ENCODE results near the gene NOTUM.
A peak's percentile ranks its signal among the peaks of the same experiment; 100 is the strongest.

Gene NOTUM

GRCh38 chr17:81998691-81999438 lies 37.9 kb upstream of the NOTUM start:
- H2BK5ac ChIP-seq (ENCODE audit: low read length) = no peak overlapping the region
- no peak for DNase-seq (ENCODE audit: low spot score)
- H3K4me3 ChIP-seq (ENCODE audit: low read length in 2 of 2) = no peak overlapping the region
- peaks cover 18% of the 10 kb centered on the region for H3K79me1 ChIP-seq (ENCODE audit: low read depth, low read length)
- H3K14ac ChIP-seq (ENCODE audit: low read length) = no peak overlapping the region
- no peak overlapping the region for H2BK120ac ChIP-seq (ENCODE audit: low read depth, low read length)
- no peak overlapping the region for H3K4me2 ChIP-seq (ENCODE audit: insufficient read depth, low read length, poor library complexity, severe bottlenecking)
- H2BK15ac ChIP-seq (ENCODE audit: low read length) = no peak overlapping the region
- H3K9me3 ChIP-seq (replicated peaks in 1 of 2; ENCODE audit: control insufficient read depth in 2 of 2, insufficient read depth in 1 of 2, low read depth in 1 of 2, low read length in 2 of 2) = no peaks in the 10 kb centered on the region
- H3K4me1 ChIP-seq (ENCODE audit: control insufficient read depth in 2 of 2, insufficient read depth in 1 of 2, low read depth in 1 of 2, low read length in 2 of 2) = peaks cover 11% of the 10 kb centered on the region in 2 donors
- H3K4ac ChIP-seq (ENCODE audit: low read length) = no peak overlapping the region
- no CpG with 5 or more reads among the region's 14 CpGs for WGBS, 2 donors (ENCODE audit: extremely low coverage in 2 of 2, insufficient read length in 2 of 2, insufficient replicate concordance in 1 of 2)
- H3K27ac ChIP-seq (replicated peaks; ENCODE audit: low read length) = no peak overlapping the region
- no peak overlapping the region for H3K9ac ChIP-seq (ENCODE audit: low read depth, low read length, poor library complexity)
- H2AK5ac ChIP-seq (ENCODE audit: low read depth, low read length) = peak overlapping the region; percentile 53
- H4K91ac ChIP-seq (ENCODE audit: low read depth, low read length, poor library complexity) = no peak overlapping the region
- H3K27me3 ChIP-seq (ENCODE audit: control insufficient read depth in 3 of 3, insufficient read depth in 3 of 3, low read depth in 1 of 3, low read length in 3 of 3) = no peaks in the 10 kb centered on the region
- H3K36me3 ChIP-seq (replicated peaks in 1 of 2; ENCODE audit: control insufficient read depth in 2 of 2, insufficient read depth in 2 of 2, low read length in 2 of 2) = peaks cover 0 to 5% of the 10 kb centered on the region in 2 donors
- H2BK12ac ChIP-seq (ENCODE audit: low read length) = peak overlapping the region; percentile 10
- H3K18ac ChIP-seq (ENCODE audit: low read length) = peak overlapping the region; percentile 2
- no peak overlapping the region for H3K23ac ChIP-seq (ENCODE audit: low read depth, low read length, poor library complexity)
- no peak overlapping the region for H2AFZ ChIP-seq (ENCODE audit: low read length)
- H4K8ac ChIP-seq (ENCODE audit: low read depth, low read length) = no peak overlapping the region

- Histone ChIP-seq H3K4me2 (ENCODE audit: insufficient read depth, low read length, poor library complexity, severe bottlenecking) (no peak overlapping the region), H4K8ac (ENCODE audit: low read depth, low read length) (no peak overlapping the region), H2BK5ac (ENCODE audit: low read length) (no peak overlapping the region), H2AFZ (ENCODE audit: low read length) (no peak overlapping the region), H3K4ac (ENCODE audit: low read length) (no peak overlapping the region), H3K27me3 (ENCODE audit: control insufficient read depth in 3 of 3, insufficient read depth in 3 of 3, low read depth in 1 of 3, low read length in 3 of 3) (no peaks in the 10 kb centered on the region), H3K9ac (ENCODE audit: low read depth, low read length, poor library complexity) (no peak overlapping the region), H3K36me3 (replicated peaks in 1 of 2; ENCODE audit: control insufficient read depth in 2 of 2, insufficient read depth in 2 of 2, low read length in 2 of 2) (peaks cover 0 to 7% of the 10 kb centered on the region in 2 donors), H2BK12ac (ENCODE audit: low read length) (no peak overlapping the region), H3K4me1 (ENCODE audit: control insufficient read depth in 2 of 2, insufficient read depth in 1 of 2, low read depth in 1 of 2, low read length in 2 of 2) (peaks cover 10 to 13% of the 10 kb centered on the region in 2 donors), H2AK5ac (ENCODE audit: low read depth, low read length) (no peak overlapping the region), H3K18ac (ENCODE audit: low read length) (no peak overlapping the region), H4K91ac (ENCODE audit: low read depth, low read length, poor library complexity) (no peak overlapping the region), H3K79me1 (ENCODE audit: low read depth, low read length) (peaks cover 15% of the 10 kb centered on the region), H3K4me3 (ENCODE audit: low read length in 2 of 2) (no peak overlapping the region), H3K27ac (replicated peaks; ENCODE audit: low read length) (no peak overlapping the region), H2BK120ac (ENCODE audit: low read depth, low read length) (no peak overlapping the region), H2BK15ac (ENCODE audit: low read length) (no peak overlapping the region), H3K14ac (ENCODE audit: low read length) (no peak overlapping the region), H3K9me3 (replicated peaks in 1 of 2; ENCODE audit: control insufficient read depth in 2 of 2, insufficient read depth in 1 of 2, low read depth in 1 of 2, low read length in 2 of 2) (peaks cover 0 to 3% of the 10 kb centered on the region in 2 donors), H3K23ac (ENCODE audit: low read depth, low read length, poor library complexity) (no peak overlapping the region)
- DNase-seq (ENCODE audit: low spot score) = no peak
- WGBS, 2 donors (ENCODE audit: extremely low coverage in 2 of 2, insufficient read length in 2 of 2, insufficient replicate concordance in 1 of 2) = no CpG with 5 or more reads among the region's 7 CpGs
These were observed 37.2 kb upstream of the NOTUM start for GRCh38 chr17:81998212-81998611.

- Histone ChIP-seq H2BK15ac (ENCODE audit: low read length) (no peak overlapping the region), H3K4me2 (ENCODE audit: insufficient read depth, low read length, poor library complexity, severe bottlenecking) (no peak overlapping the region), H3K9ac (ENCODE audit: low read depth, low read length, poor library complexity) (no peak overlapping the region), H3K14ac (ENCODE audit: low read length) (no peak overlapping the region), H2BK12ac (ENCODE audit: low read length) (no peak overlapping the region), H2AK5ac (ENCODE audit: low read depth, low read length) (no peak overlapping the region), H4K91ac (ENCODE audit: low read depth, low read length, poor library complexity) (no peak overlapping the region), H4K8ac (ENCODE audit: low read depth, low read length) (no peak overlapping the region), H3K9me3 (replicated peaks in 1 of 2; ENCODE audit: control insufficient read depth in 2 of 2, insufficient read depth in 1 of 2, low read depth in 1 of 2, low read length in 2 of 2) (peaks cover 0 to 3% of the 10 kb centered on the region in 2 donors), H2BK120ac (ENCODE audit: low read depth, low read length) (no peak overlapping the region), H3K18ac (ENCODE audit: low read length) (no peak overlapping the region), H3K23ac (ENCODE audit: low read depth, low read length, poor library complexity) (no peak overlapping the region), H3K27ac (replicated peaks; ENCODE audit: low read length) (no peak overlapping the region), H2BK5ac (ENCODE audit: low read length) (no peak overlapping the region), H3K27me3 (ENCODE audit: control insufficient read depth in 3 of 3, insufficient read depth in 3 of 3, low read depth in 1 of 3, low read length in 3 of 3) (no peaks in the 10 kb centered on the region), H3K79me1 (ENCODE audit: low read depth, low read length) (peaks cover 17% of the 10 kb centered on the region), H3K4ac (ENCODE audit: low read length) (no peak overlapping the region), H3K4me1 (ENCODE audit: control insufficient read depth in 2 of 2, insufficient read depth in 1 of 2, low read depth in 1 of 2, low read length in 2 of 2) (peaks cover 19 to 23% of the 10 kb centered on the region in 2 donors), H2AFZ (ENCODE audit: low read length) (no peak overlapping the region), H3K4me3 (ENCODE audit: low read length in 2 of 2) (peak overlapping the region in 1 of 2 donors; percentile 52), H3K36me3 (replicated peaks in 1 of 2; ENCODE audit: control insufficient read depth in 2 of 2, insufficient read depth in 2 of 2, low read length in 2 of 2) (peaks cover 0 to 7% of the 10 kb centered on the region in 2 donors)
- DNase-seq (ENCODE audit: low spot score) = no peak
- WGBS, 2 donors (ENCODE audit: extremely low coverage in 2 of 2, insufficient read length in 2 of 2, insufficient replicate concordance in 1 of 2) = no CpG with 5 or more reads among the region's 30 CpGs
These were observed 35.9 kb upstream of the NOTUM start for GRCh38 chr17:81996757-81997441.

GRCh38 chr17:81996232-81996756 lies 35.3 kb upstream of the NOTUM start:
- H2BK120ac ChIP-seq (ENCODE audit: low read depth, low read length) = no peak overlapping the region
- H2BK12ac ChIP-seq (ENCODE audit: low read length) = no peak overlapping the region
- no peak overlapping the region for H3K23ac ChIP-seq (ENCODE audit: low read depth, low read length, poor library complexity)
- H3K36me3 ChIP-seq (replicated peaks in 1 of 2; ENCODE audit: control insufficient read depth in 2 of 2, insufficient read depth in 2 of 2, low read length in 2 of 2) = peaks cover 0 to 7% of the 10 kb centered on the region in 2 donors
- no peak overlapping the region for H2AFZ ChIP-seq (ENCODE audit: low read length)
- no peak overlapping the region for H3K4me3 ChIP-seq (ENCODE audit: low read length in 2 of 2)
- no peak overlapping the region for H2BK5ac ChIP-seq (ENCODE audit: low read length)
- H3K4me2 ChIP-seq (ENCODE audit: insufficient read depth, low read length, poor library complexity, severe bottlenecking) = no peak overlapping the region
- peaks cover 25 to 27% of the 10 kb centered on the region in 2 donors for H3K4me1 ChIP-seq (ENCODE audit: control insufficient read depth in 2 of 2, insufficient read depth in 1 of 2, low read depth in 1 of 2, low read length in 2 of 2)
- no peak overlapping the region for H3K27ac ChIP-seq (replicated peaks; ENCODE audit: low read length)
- H3K79me1 ChIP-seq (ENCODE audit: low read depth, low read length) = peaks cover 17% of the 10 kb centered on the region
- no peak overlapping the region for H4K91ac ChIP-seq (ENCODE audit: low read depth, low read length, poor library complexity)
- H3K9me3 ChIP-seq (replicated peaks in 1 of 2; ENCODE audit: control insufficient read depth in 2 of 2, insufficient read depth in 1 of 2, low read depth in 1 of 2, low read length in 2 of 2) = peaks cover 0 to 3% of the 10 kb centered on the region in 2 donors
- no peak overlapping the region for H2BK15ac ChIP-seq (ENCODE audit: low read length)
- H3K9ac ChIP-seq (ENCODE audit: low read depth, low read length, poor library complexity) = peak overlapping the region; percentile 44
- WGBS, 2 donors (ENCODE audit: extremely low coverage in 2 of 2, insufficient read length in 2 of 2, insufficient replicate concordance in 1 of 2) = no CpG with 5 or more reads among the region's 28 CpGs
- H3K27me3 ChIP-seq (ENCODE audit: control insufficient read depth in 3 of 3, insufficient read depth in 3 of 3, low read depth in 1 of 3, low read length in 3 of 3) = no peaks in the 10 kb centered on the region
- H3K4ac ChIP-seq (ENCODE audit: low read length) = no peak overlapping the region
- no peak overlapping the region for H3K14ac ChIP-seq (ENCODE audit: low read length)
- DNase-seq (ENCODE audit: low spot score) = no peak
- no peak overlapping the region for H4K8ac ChIP-seq (ENCODE audit: low read depth, low read length)
- H2AK5ac ChIP-seq (ENCODE audit: low read depth, low read length) = peak overlapping the region; percentile 70
- no peak overlapping the region for H3K18ac ChIP-seq (ENCODE audit: low read length)
